Measurements from ENCODE around the gene SYCE1.
"Not testable (repeated sequence)": the region's sequence is repeated elsewhere in the genome, so short reads cannot be mapped to it uniquely, and the experiment has no call there.

The SYCE1 gene

GRCh38 chr10:133565441-133566294 is at the start of gene SYCE1:
TSS of gene SYCE1 (minus strand) at chr10:133565583. CDS start at chr10:133565529, 54 bp downstream.
- DNase-seq: no peak

GRCh38 chr10:133614830-133615580 is 49.6 kb upstream of the SYCE1 start:
- no peak for DNase-seq

GRCh38 chr10:133613699-133614098 is 48.3 kb upstream of the SYCE1 start:
- DNase-seq: no peak

GRCh38 chr10:133611079-133611478 is 45.7 kb upstream of the SYCE1 start:
- DNase-seq: no peak

GRCh38 chr10:133608855-133609254 is 43.5 kb upstream of the SYCE1 start:
- DNase-seq: peak; percentile 25

GRCh38 chr10:133603434-133603833 is 38.1 kb upstream of the SYCE1 start:
- DNase-seq: not testable (repeated sequence)

- no peak for DNase-seq
Observed at GRCh38 chr10:133600657-133601056, 35.3 kb upstream of the SYCE1 start.

GRCh38 chr10:133599869-133600268 is 34.5 kb upstream of the SYCE1 start:
- DNase-seq: not testable (repeated sequence)

GRCh38 chr10:133592716-133593115 is 27.3 kb upstream of the SYCE1 start:
- DNase-seq: no peak

- no peak for DNase-seq
Observed at GRCh38 chr10:133590970-133591359, 25.6 kb upstream of the SYCE1 start.

GRCh38 chr10:133590226-133590969 is 25.0 kb upstream of the SYCE1 start:
- no peak for DNase-seq

GRCh38 chr10:133577037-133577436 is 11.7 kb upstream of the SYCE1 start:
- not testable (repeated sequence) for DNase-seq

GRCh38 chr10:133573460-133573859 is 8.1 kb upstream of the SYCE1 start:
- not testable (repeated sequence) for DNase-seq

- not testable (repeated sequence) for DNase-seq
Observed at GRCh38 chr10:133572055-133572454, 6.7 kb upstream of the SYCE1 start.

- DNase-seq: not testable (repeated sequence)
Observed at GRCh38 chr10:133569801-133570200, 4.4 kb upstream of the SYCE1 start.

GRCh38 chr10:133568831-133569527 is 3.6 kb upstream of the SYCE1 start:
- not testable (repeated sequence) for DNase-seq

- DNase-seq: no peak
Observed at GRCh38 chr10:133568287-133568614, 2.9 kb upstream of the SYCE1 start.

GRCh38 chr10:133567609-133568286 is 2.4 kb upstream of the SYCE1 start:
- DNase-seq: no peak

- no peak for DNase-seq
Observed at GRCh38 chr10:133567119-133567518, 1.7 kb upstream of the SYCE1 start.

GRCh38 chr10:133564816-133565215 is 567 bp downstream of the SYCE1 start:
- no peak for DNase-seq

- DNase-seq: no peak
Observed at GRCh38 chr10:133559216-133559615, 6.2 kb downstream of the SYCE1 start.

- no peak for DNase-seq
Observed at GRCh38 chr10:133557381-133557780, 8.0 kb downstream of the SYCE1 start.

Measured in KG1 (cell line).